GM12878 (cell line): ENCODE results near the gene THRB. TPM values are rescaled to one million over a fixed set of nuclear protein-coding genes. Genes with fewer than 3 reads are reported as not detected.

Experiments
- ATAC-seq: fragments of 200-7000 bp; cut with Tn5 transposase; 3 replicates; pipeline ENCODE4 v1.9.1; 2020; ENCODE audit warnings: mild to moderate bottlenecking, moderate library complexity
- BruUV-seq: library from RNA; stranded (reverse); fragments of 400-500 nt; replicated peaks from 2 replicates; lab custom pipeline; 2021; lab: Mats Ljungman, UMichigan
- CTCF ChIA-PET: fragments of 300-600 bp; sonication (Branson Sonifier 250); formaldehyde crosslinking; extraction: SDS; loops from one replicate; lab custom pipeline; 2021; ENCODE audit warnings: inconsistent platforms; lab: Yijun Ruan, JAX
- POLR2A ChIA-PET: fragments of 350-600 bp; formaldehyde crosslinking; extraction: SDS; loops from one replicate; lab custom pipeline; 2021; ENCODE audit warnings: inconsistent platforms; lab: Charles Lee
- RAD21 ChIA-PET: fragments of 300-600 bp; sonication (Branson Sonifier 250); formaldehyde crosslinking; loops from one replicate; lab custom pipeline; 2023; ENCODE audit warnings: antibody characterized with exemption; ENCODE audit not compliant: unreplicated experiment; lab: Charles Lee
- SMC1A ChIA-PET: fragments of 300-600 bp; sonication (Branson Sonifier 250); formaldehyde crosslinking; loops from one replicate; lab custom pipeline; 2023; ENCODE audit not compliant: unreplicated experiment, uncharacterized antibody; lab: Charles Lee
- DNase-seq: peaks from one replicate; pipeline ENCODE4 v3.0.0-alpha.2; 2011; ENCODE audit warnings: low read depth, low spot score
- FAIRE-seq: peaks from 3 replicates; lab custom pipeline; 2011; peaks lifted over from hg19 to GRCh38; lab: Jason Lieb, UNC
- H2AFZ ChIP-seq: 2 replicates; pipeline ENCODE4 v1.6.0; 2011; ENCODE audit warnings: low read depth, low read length, control low read depth; ENCODE audit not compliant: control insufficient read depth
- H3K27ac ChIP-seq: 2 replicates; pipeline ENCODE4 v1.5.1; 2011; ENCODE audit warnings: control low read depth; ENCODE audit not compliant: control insufficient read depth, insufficient read depth
- H3K27me3 ChIP-seq, 2 experiments: replicated peaks in 1 of 2; 2 replicates each; pipeline versions ENCODE4 v1.6.0 to v1.6.1; 2011; ENCODE audit warnings: low read length in 1 of 2; ENCODE audit not compliant: control insufficient read depth in 2 of 2, insufficient read depth in 2 of 2
- H3K36me3 ChIP-seq, 2 experiments: 2 replicates each; pipeline ENCODE4 v1.5.1; 2011; ENCODE audit warnings: low read length in 1 of 2; ENCODE audit not compliant: control insufficient read depth in 2 of 2, insufficient read depth in 2 of 2
- H3K4me1 ChIP-seq: 2 replicates; pipeline ENCODE4 v1.6.1; 2011; ENCODE audit warnings: mild to moderate bottlenecking, low read length, moderate library complexity, mixed read lengths; ENCODE audit not compliant: control insufficient read depth, insufficient read depth
- H3K4me2 ChIP-seq: 2 replicates; pipeline ENCODE4 v1.6.0; 2011; ENCODE audit warnings: control low read depth; ENCODE audit not compliant: control insufficient read depth, insufficient read depth
- H3K4me3 ChIP-seq: fragments of 200-600 bp; sonication (generic); 2 replicates; pipeline ENCODE4 v1.5.1; 2016
- H3K79me2 ChIP-seq: 2 replicates; pipeline ENCODE4 v1.6.0; 2011; ENCODE audit warnings: low read length; ENCODE audit not compliant: control insufficient read depth, insufficient read depth
- H3K9ac ChIP-seq: 2 replicates; pipeline ENCODE4 v1.8.0; 2011; ENCODE audit warnings: low read length, control low read depth, mixed read lengths; ENCODE audit not compliant: control insufficient read depth, insufficient read depth
- H3K9me3 ChIP-seq: replicated peaks from 3 replicates; pipeline ENCODE4 v1.5.1; 2011; ENCODE audit warnings: mild to moderate bottlenecking, low read length; ENCODE audit not compliant: control insufficient read depth, insufficient read depth
- H4K20me1 ChIP-seq: 2 replicates; pipeline ENCODE4 v1.6.0; 2011; ENCODE audit not compliant: control insufficient read depth, insufficient read depth
- BCL11A ChIP-seq: IDR thresholded peaks from 2 replicates; pipeline ENCODE4 v1.6.1; 2011; ENCODE audit warnings: low read depth, low read length
- BHLHE40 ChIP-seq, 2 experiments: fragments of 450-650 bp in 1 of 2; IDR thresholded peaks; 2 replicates each; pipeline ENCODE4 v1.6.1; 2011 to 2017; ENCODE audit warnings: low read depth in 2 of 2, borderline replicate concordance in 1 of 2, improper control_type of control experiment in 1 of 2, low read length in 1 of 2, mild to moderate bottlenecking in 1 of 2
- CEBPB ChIP-seq, 2 experiments: fragments of 150-350 bp in 1 of 2; IDR thresholded peaks; 2 replicates each; pipeline ENCODE4 v1.6.1; 2012 to 2014; ENCODE audit warnings: low read depth in 2 of 2, low read length in 2 of 2, borderline replicate concordance in 1 of 2, inconsistent platforms in 1 of 2
- CUX1 ChIP-seq: IDR thresholded peaks from 2 replicates; pipeline ENCODE4 v1.6.1; 2012; ENCODE audit warnings: improper control_type of control experiment, low read depth, low read length; ENCODE audit not compliant: insufficient replicate concordance
- HDAC6 ChIP-seq: fragments of 200-600 bp; sonication (generic); IDR thresholded peaks from one replicate; pipeline ENCODE4 v1.8.0; 2017; ENCODE audit warnings: antibody characterized with exemption; ENCODE audit not compliant: unreplicated experiment
- MTA3 ChIP-seq: IDR thresholded peaks from 2 replicates; pipeline ENCODE4 v1.6.1; 2012; ENCODE audit warnings: low read length, inconsistent platforms, borderline replicate concordance
- NFYA ChIP-seq: IDR thresholded peaks from 2 replicates; pipeline ENCODE4 v1.6.1; 2011; ENCODE audit warnings: low read depth, mild to moderate bottlenecking, low read length, improper control_type of control experiment, borderline replicate concordance
- NFYB ChIP-seq: IDR thresholded peaks from 2 replicates; pipeline ENCODE4 v1.6.1; 2011; ENCODE audit warnings: low read depth, mild to moderate bottlenecking, low read length, improper control_type of control experiment, moderate library complexity; ENCODE audit not compliant: insufficient read depth
- PAX5 ChIP-seq: IDR thresholded peaks from 2 replicates; pipeline ENCODE4 v1.6.1; 2011; ENCODE audit warnings: low read depth, low read length, borderline replicate concordance
- SIX5 ChIP-seq: IDR thresholded peaks from 2 replicates; pipeline ENCODE4 v1.6.1; 2011; ENCODE audit warnings: mild to moderate bottlenecking, low read depth, low read length, moderate library complexity; ENCODE audit not compliant: severe bottlenecking
- SREBF2 ChIP-seq: IDR thresholded peaks from 2 replicates; pipeline ENCODE4 v1.6.1; 2012; ENCODE audit warnings: mild to moderate bottlenecking, low read length
- TARDBP ChIP-seq: IDR thresholded peaks from 2 replicates; pipeline ENCODE4 v1.6.1; 2016; ENCODE audit warnings: borderline replicate concordance
- TCF12 ChIP-seq: IDR thresholded peaks from 2 replicates; pipeline ENCODE4 v1.6.1; 2011; ENCODE audit warnings: low read depth, mild to moderate bottlenecking, low read length
- TCF3 ChIP-seq: IDR thresholded peaks from 2 replicates; pipeline ENCODE4 v1.6.1; 2012; ENCODE audit warnings: low read depth, mild to moderate bottlenecking, low read length, borderline replicate concordance; ENCODE audit not compliant: insufficient read depth
- whole genome bisulfite sequencing: methylation state at CpG from one replicate; pipeline ENCODE4 v1.1.6; 2016; ENCODE audit warnings: low lambda C conversion rate; ENCODE audit not compliant: insufficient replicate concordance, insufficient coverage; ENCODE audit errors: missing lambda C conversion rate; 5-methylcytosine and 5-hydroxymethylcytosine counted together
- in situ Hi-C: fragments of 300-500 bp; cut with MboI; formaldehyde crosslinking; loops from 9 replicates; pipeline ENCODE4 v1.14.3; 2018; ENCODE audit warnings: mixed read lengths
- intact Hi-C: fragments of 100-400 bp; cut with micrococcal nuclease; formaldehyde crosslinking; loops from one replicate; pipeline ENCODE4 v1.14.2; 2022; ENCODE audit not compliant: unreplicated experiment
- polyA plus RNA-seq, 11 experiments: library from polyadenylated mRNA; depleted of rRNA in 4 of 11; unstranded in 6 of 11; stranded (reverse) in 5 of 11; fragments of >200 nt; fragmentation: Nextera tagmentation in 4 of 11; fragmentation: Illumina TruSeq in 1 of 11; extraction: Ambion mirVana in 4 of 11; extraction: Trizol in 1 of 11; gene quantifications; 1 replicate in 1 of 11; 2 replicates in 10 of 11; pipeline versions ENCODE4 v1.2.1 to v1.2.3, GENCODE V29; 2011 to 2016; ENCODE audit warnings: inconsistent platforms in 2 of 11, missing spikeins in 2 of 11, low read depth in 1 of 11
- total RNA-seq, 4 experiments: library from RNA; depleted of rRNA in 3 of 4; stranded (reverse); fragments of >200 nt in 3 of 4; fragmentation: Illumina TruSeq in 1 of 4; extraction: Trizol in 1 of 4; gene quantifications; 2 replicates each; pipeline versions ENCODE4 v1.2.1 to v1.2.3, GENCODE V29; 2013 to 2021

The THRB gene
- total and polyA plus RNA-seq, 10 of the 15 experiments (the other 5 are each of a cell fraction or from before 2014, with no cell fraction given) = 0.05 TPM; not detected in 9

DNA sequence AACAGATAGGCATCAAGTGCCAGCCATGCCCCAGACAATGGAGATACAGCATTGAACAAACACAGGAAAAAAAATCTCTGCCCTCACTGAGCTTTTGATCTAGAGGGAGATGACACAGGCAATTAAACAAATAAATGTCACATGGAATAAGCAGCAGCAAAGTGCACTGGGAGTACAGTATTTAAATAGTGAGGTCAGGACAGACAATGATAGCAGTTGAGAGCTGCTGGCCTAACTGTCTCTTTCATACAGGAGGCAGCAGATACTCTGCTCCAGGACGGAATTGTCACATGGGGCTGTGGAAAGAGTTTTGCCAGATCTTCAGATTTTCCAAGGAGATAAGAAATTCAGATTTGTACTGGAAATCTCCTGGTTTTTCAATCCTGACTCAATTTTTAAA, 241.3 kb downstream of the THRB start:
- Histone ChIP-seq H2AFZ (no peak overlapping the region), H3K9ac (no peak overlapping the region), H3K4me1 (no peaks in the 10 kb centered on the region), H4K20me1 (no peaks in the 10 kb centered on the region), H3K9me3 (no peaks in the 10 kb centered on the region), H3K4me2 (no peak overlapping the region), H3K79me2 (no peaks in the 10 kb centered on the region), H3K27me3 (no peaks in the 10 kb centered on the region), H3K4me3 (no peak overlapping the region), H3K27ac (no peak overlapping the region), H3K36me3 (no peaks in the 10 kb centered on the region)
- POLR2A ChIA-PET = no interaction called here
- RAD21 ChIA-PET = no interaction called here
- CTCF ChIA-PET = interaction anchor here (3.0 kb wide), 1 partner anchor 11 kb away, joined by 13 read pairs; no protein-coding TSS in a partner anchor
- TF ChIP-seq SREBF2 (no peak), SIX5 (no peak)
- SMC1A ChIA-PET = no interaction called here
- FAIRE-seq (no peak), DNase-seq (no peak), ATAC-seq (no peak)
- no TSS peak for BruUV-seq
- intact Hi-C loops (no loop called here), in situ Hi-C loops (no loop called here)
- WGBS = 0% methylated on average over 1 of the region's 1 CpG

GRCh38 chr3:24249523-24249922, 245.1 kb downstream of the THRB start:
- SMC1A ChIA-PET = no interaction called here
- ATAC-seq = no peak
- Histone ChIP-seq H3K4me3 (no peak overlapping the region), H3K36me3 (no peaks in the 10 kb centered on the region), H3K4me1 (no peaks in the 10 kb centered on the region), H3K9me3 (no peaks in the 10 kb centered on the region), H3K9ac (no peak overlapping the region), H3K4me2 (no peak overlapping the region), H3K27me3 (no peaks in the 10 kb centered on the region), H4K20me1 (no peaks in the 10 kb centered on the region), H2AFZ (no peak overlapping the region), H3K27ac (no peak overlapping the region), H3K79me2 (no peaks in the 10 kb centered on the region)
- FAIRE-seq = no peak
- 0% methylated on average over 1 of the region's 1 CpG for WGBS
- POLR2A ChIA-PET = no interaction called here
- no TSS peak for BruUV-seq
- no peak for DNase-seq
- intact Hi-C loops = no loop called here
- RAD21 ChIA-PET = no interaction called here
- CTCF ChIA-PET = interaction anchor here (0.6 kb wide), 1 partner anchor 259 kb away, joined by 4 read pairs; no protein-coding TSS in a partner anchor
- in situ Hi-C loops = loop anchor here (10.0 kb wide), 1 partner anchor 355 kb away; no protein-coding TSS in a partner anchor
- no peak for TF ChIP-seq NFYA
- no peak for TF ChIP-seq TCF3
- no peak for TF ChIP-seq CEBPB (IDR thresholded peaks at IDR 0.05; ENCODE audit: borderline replicate concordance in 1 of 2, low read depth in 2 of 2, low read length in 2 of 2)
- TF ChIP-seq TARDBP = no peak
- TF ChIP-seq PAX5 = no peak
- TF ChIP-seq BCL11A = no peak
- TF ChIP-seq HDAC6 = no peak
- no peak for TF ChIP-seq MTA3
- TF ChIP-seq NFYB = no peak
- TF ChIP-seq TCF12 = no peak
- no peak for TF ChIP-seq BHLHE40 (IDR thresholded peaks at IDR 0.05; ENCODE audit: borderline replicate concordance in 1 of 2, low read depth in 2 of 2, low read length in 1 of 2)
- no peak for TF ChIP-seq CUX1
